Duodenal mucosa (tissue), 2 donors: ENCODE measurements around the gene FARSB.

Experiments used
- H3K27ac ChIP-seq: one replicate; pipeline ENCODE4 v1.7.0; 2013; ENCODE audit warnings: low read depth, low read length
- H3K27me3 ChIP-seq, 2 donors: one replicate each; pipeline ENCODE4 v1.7.0; 2013; ENCODE audit warnings: low read length in 2 of 2, control low read depth in 1 of 2; ENCODE audit not compliant: insufficient read depth in 2 of 2, control insufficient read depth in 1 of 2
- H3K36me3 ChIP-seq, 2 donors: one replicate each; pipeline ENCODE4 v1.7.0; 2013; ENCODE audit warnings: low read length in 2 of 2, control low read depth in 1 of 2; ENCODE audit not compliant: insufficient read depth in 2 of 2, control insufficient read depth in 1 of 2
- H3K4me1 ChIP-seq, 2 donors: one replicate each; pipeline ENCODE4 v1.7.0; 2013; ENCODE audit warnings: low read length in 2 of 2, control low read depth in 1 of 2; ENCODE audit not compliant: insufficient read depth in 2 of 2, control insufficient read depth in 1 of 2
- H3K4me3 ChIP-seq, 2 donors: one replicate each; pipeline ENCODE4 v1.7.0; 2013; ENCODE audit warnings: low read length in 2 of 2, low read depth in 1 of 2
- H3K9ac ChIP-seq, 2 donors: one replicate each; pipeline ENCODE4 v1.7.0; 2013; ENCODE audit warnings: low read length in 2 of 2, low read depth in 1 of 2
- H3K9me3 ChIP-seq, 2 donors: one replicate each; pipeline ENCODE4 v1.7.0; 2013; ENCODE audit warnings: low read length in 2 of 2, control low read depth in 1 of 2; ENCODE audit not compliant: control insufficient read depth in 1 of 2

The FARSB gene

GRCh38 chr2:222688917-222689316 is 33.0 kb upstream of the FARSB start:
- H3K9ac ChIP-seq: no peak overlapping the region
- no peaks in the 10 kb centered on the region for H3K9me3 ChIP-seq

GRCh38 chr2:222686086-222686750 is 30.3 kb upstream of the FARSB start:
- H3K27me3 ChIP-seq: peaks cover 0 to 3% of the 10 kb centered on the region in 2 donors

More at GRCh38 chr2:222688917-222689316, 33.0 kb upstream of the FARSB start:
- H3K27ac ChIP-seq: no peak overlapping the region
- H3K4me3 ChIP-seq: no peak overlapping the region
- no peaks in the 10 kb centered on the region for H3K36me3 ChIP-seq
- H3K27me3 ChIP-seq: no peaks in the 10 kb centered on the region
- H3K4me1 ChIP-seq: no peaks in the 10 kb centered on the region

GRCh38 chr2:222683805-222684204 is 27.9 kb upstream of the FARSB start:
- peaks cover 0 to 3% of the 10 kb centered on the region in 2 donors for H3K27me3 ChIP-seq
- H3K4me1 ChIP-seq: no peaks in the 10 kb centered on the region
- H3K4me3 ChIP-seq: no peak overlapping the region
- no peaks in the 10 kb centered on the region for H3K36me3 ChIP-seq
- no peaks in the 10 kb centered on the region for H3K9me3 ChIP-seq
- no peak overlapping the region for H3K27ac ChIP-seq
- no peak overlapping the region for H3K9ac ChIP-seq

More at GRCh38 chr2:222686086-222686750, 30.3 kb upstream of the FARSB start:
- Histone ChIP-seq H3K4me3 (no peak overlapping the region), H3K4me1 (no peaks in the 10 kb centered on the region), H3K36me3 (no peaks in the 10 kb centered on the region), H3K27ac (no peak overlapping the region), H3K9me3 (no peaks in the 10 kb centered on the region), H3K9ac (no peak overlapping the region)

GRCh38 chr2:222677981-222678380 is 22.1 kb upstream of the FARSB start:
- H3K36me3 ChIP-seq: no peaks in the 10 kb centered on the region
- H3K4me3 ChIP-seq: no peak overlapping the region
- no peaks in the 10 kb centered on the region for H3K4me1 ChIP-seq
- H3K9me3 ChIP-seq: no peaks in the 10 kb centered on the region
- H3K27ac ChIP-seq: no peak overlapping the region
- peaks cover 6 to 14% of the 10 kb centered on the region in 2 donors for H3K27me3 ChIP-seq
- H3K9ac ChIP-seq: no peak overlapping the region

- peaks cover 10 to 15% of the 10 kb centered on the region in 2 donors for H3K27me3 ChIP-seq
Observed at GRCh38 chr2:222673883-222674282, 18.0 kb upstream of the FARSB start.

GRCh38 chr2:222673273-222673672 is 17.4 kb upstream of the FARSB start:
- Histone ChIP-seq H3K9me3 (no peaks in the 10 kb centered on the region), H3K9ac (no peak overlapping the region), H3K27me3 (peaks cover 10 to 15% of the 10 kb centered on the region in 2 donors), H3K36me3 (no peaks in the 10 kb centered on the region), H3K27ac (no peak overlapping the region), H3K4me1 (peaks cover 5 to 9% of the 10 kb centered on the region in 2 donors), H3K4me3 (no peak overlapping the region)

More at GRCh38 chr2:222673883-222674282, 18.0 kb upstream of the FARSB start:
- H3K9me3 ChIP-seq: no peaks in the 10 kb centered on the region
- H3K4me1 ChIP-seq: peaks cover 5 to 9% of the 10 kb centered on the region in 2 donors
- H3K27ac ChIP-seq: no peak overlapping the region
- no peak overlapping the region for H3K4me3 ChIP-seq
- H3K9ac ChIP-seq: no peak overlapping the region
- no peaks in the 10 kb centered on the region for H3K36me3 ChIP-seq

- peak overlapping the region; percentile 65 to 68 for H3K4me3 ChIP-seq
- H3K4me1 ChIP-seq: peaks cover 5 to 9% of the 10 kb centered on the region in 2 donors
- H3K36me3 ChIP-seq: no peaks in the 10 kb centered on the region
- no peak overlapping the region for H3K27ac ChIP-seq
- no peak overlapping the region for H3K9ac ChIP-seq
- H3K9me3 ChIP-seq: no peaks in the 10 kb centered on the region
- H3K27me3 ChIP-seq: peaks cover 7 to 9% of the 10 kb centered on the region in 2 donors
Observed at GRCh38 chr2:222672068-222672401, 16.1 kb upstream of the FARSB start.

- Histone ChIP-seq H3K9me3 (no peaks in the 10 kb centered on the region), H3K27ac (no peak within 1 kb of the TSS), H3K27me3 (peaks cover 7 to 9% of the 10 kb centered on the region in 2 donors), H3K4me3 (peak within 1 kb of the TSS; percentile 65 to 68), H3K36me3 (no peaks in the 10 kb centered on the region), H3K9ac (no peak within 1 kb of the TSS), H3K4me1 (peaks cover 5 to 9% of the 10 kb centered on the region in 2 donors)
Observed at GRCh38 chr2:222671259-222672067, 15.6 kb upstream of the FARSB start, which contains the start of gene MOGAT1. Gene MOGAT1 (plus strand): TSS chr2:222671658. CDS start chr2:222671786, 128 bp downstream.

- no peak overlapping the region for H3K9ac ChIP-seq
- no peak overlapping the region for H3K4me3 ChIP-seq
- no peaks in the 10 kb centered on the region for H3K36me3 ChIP-seq
- no peak overlapping the region for H3K27ac ChIP-seq
- H3K4me1 ChIP-seq: peaks cover 5 to 9% of the 10 kb centered on the region in 2 donors
- peaks cover 7 to 9% of the 10 kb centered on the region in 2 donors for H3K27me3 ChIP-seq
- peaks cover 0 to 2% of the 10 kb centered on the region in 2 donors for H3K9me3 ChIP-seq
Observed at GRCh38 chr2:222670191-222671038, 14.5 kb upstream of the FARSB start.
